ENCODE data around the gene EBLN2. TPM values are rescaled to one million over a fixed set of nuclear protein-coding genes. Genes with fewer than 3 reads are reported as not detected.
"Not testable (repeated sequence)": the region's sequence is repeated elsewhere in the genome, so short reads cannot be mapped to it uniquely, and the experiment has no call there.

The EBLN2 gene
- total RNA-seq, 4 donors from 2014 or later: 8.5 to 12.7 (median 9.8) TPM

- H3K27ac ChIP-seq: no peak overlapping the region
- TF ChIP-seq POLR2A (IDR thresholded peaks at IDR 0.05) (no peak), CTCF (IDR thresholded peaks at IDR 0.05) (no peak)
- H3K27me3 ChIP-seq: no peaks in the 10 kb centered on the region
- intact Hi-C loops (cut with DNase I): loop anchor here (2.0 to 5.0 kb wide), 2 partner anchors 14 to 119 kb away; no protein-coding TSS in a partner anchor
- H3K4me1 ChIP-seq: peaks cover 0 to 18% of the 10 kb centered on the region in 2 donors
- no peaks in the 10 kb centered on the region for H3K9me3 ChIP-seq
- H3K36me3 ChIP-seq: no peaks in the 10 kb centered on the region
- no peak for DNase-seq
- H3K4me3 ChIP-seq (replicated peaks in 1 of 3): no peak overlapping the region
These were observed 4.7 kb upstream of the EBLN2 start for GRCh38 chr3:73056845-73057150.

- WGBS, 2 donors: 93 to 97% methylated on average over 1 of the region's 1 CpG
- H3K36me3 ChIP-seq: peaks cover 8 to 17% of the 10 kb centered on the region in 2 donors
- DNase-seq: no peak
- no peaks in the 10 kb centered on the region for H3K27me3 ChIP-seq
- no peak overlapping the region for H3K4me3 ChIP-seq (replicated peaks in 1 of 3)
- intact Hi-C loops (cut with DNase I): no loop called here
- H3K9me3 ChIP-seq: no peaks in the 10 kb centered on the region
- H3K4me1 ChIP-seq: peaks cover 0 to 12% of the 10 kb centered on the region in 2 donors
- no peak overlapping the region for H3K27ac ChIP-seq
- no peak for TF ChIP-seq POLR2A (IDR thresholded peaks at IDR 0.05)
- TF ChIP-seq CTCF (IDR thresholded peaks at IDR 0.05): no peak
These were observed 1.1 kb upstream of the EBLN2 start for GRCh38 chr3:73060302-73060723.

GRCh38 chr3:73066243-73066642 is 4.8 kb downstream of the EBLN2 start:
- H3K4me1 ChIP-seq; H3K27me3 ChIP-seq; DNase-seq; H3K4me3 ChIP-seq (replicated peaks in 1 of 3); H3K9me3 ChIP-seq; H3K27ac ChIP-seq; intact Hi-C loops (cut with DNase I): not testable (repeated sequence)
- H3K36me3 ChIP-seq: peaks cover 8 to 24% of the 10 kb centered on the region in 2 donors

GRCh38 chr3:73068419-73068818 is 7.0 kb downstream of the EBLN2 start:
- no peaks in the 10 kb centered on the region for H3K4me1 ChIP-seq
- no peak overlapping the region for H3K27ac ChIP-seq
- no peaks in the 10 kb centered on the region for H3K27me3 ChIP-seq
- TF ChIP-seq POLR2A (IDR thresholded peaks at IDR 0.05) (no peak), CTCF (IDR thresholded peaks at IDR 0.05) (no peak)
- H3K9me3 ChIP-seq: no peaks in the 10 kb centered on the region
- no peak overlapping the region for H3K4me3 ChIP-seq (replicated peaks in 1 of 3)
- intact Hi-C loops (cut with DNase I): no loop called here
- peaks cover 0 to 12% of the 10 kb centered on the region in 2 donors for H3K36me3 ChIP-seq
- 75 to 90% methylated on average over 3 of the region's 3 CpGs for WGBS, 2 donors
- no peak for DNase-seq

- Histone ChIP-seq H3K9me3 (no peaks in the 10 kb centered on the region), H3K4me1 (no peaks in the 10 kb centered on the region), H3K27ac (no peak overlapping the region), H3K27me3 (no peaks in the 10 kb centered on the region), H3K4me3 (replicated peaks in 1 of 3) (no peak overlapping the region), H3K36me3 (peaks cover 0 to 12% of the 10 kb centered on the region in 2 donors)
- no peak for DNase-seq
- intact Hi-C loops (cut with DNase I): no loop called here
- WGBS, 2 donors: 97 to 100% methylated on average over 5 of the region's 5 CpGs
- no peak for TF ChIP-seq POLR2A (IDR thresholded peaks at IDR 0.05)
- no peak for TF ChIP-seq CTCF (IDR thresholded peaks at IDR 0.05)
These were observed 7.7 kb downstream of the EBLN2 start for GRCh38 chr3:73069187-73069586.

All from thyroid gland (tissue), 4 donors.